Kidney glomerular epithelial cell (primary cell): Measurements from ENCODE around the gene SELENON.

Experiments
- DNase-seq: peaks from one replicate; lab custom pipeline; 2025; lab: John Stamatoyannopoulos, UW

SELENON gene

GRCh38 chr1:25794325-25794724, 5.7 kb upstream of the SELENON start:
- DNase-seq: no peak

- DNase-seq: no peak
Observed at GRCh38 chr1:25795211-25795610, 4.8 kb upstream of the SELENON start.

- no peak for DNase-seq
Observed at GRCh38 chr1:25795946-25796810, 3.8 kb upstream of the SELENON start.

GRCh38 chr1:25796811-25797458, 3.1 kb upstream of the SELENON start:
- peak; percentile 48 for DNase-seq

- DNase-seq: no peak
Observed at GRCh38 chr1:25797939-25798338, 2.1 kb upstream of the SELENON start.

GRCh38 chr1:25798666-25799351, 1.2 kb upstream of the SELENON start:
- DNase-seq: no peak

GRCh38 chr1:25799352-25799934, 550 bp upstream of the SELENON start:
- DNase-seq: no peak

- DNase-seq: no peak
Observed at GRCh38 chr1:25800703-25801377, 847 bp downstream of the SELENON start.

- DNase-seq: no peak
Observed at GRCh38 chr1:25802915-25803314, 2.9 kb downstream of the SELENON start.

GRCh38 chr1:25803368-25803767, 3.4 kb downstream of the SELENON start:
- DNase-seq: no peak

- DNase-seq: no peak
Observed at GRCh38 chr1:25804244-25804963, 4.4 kb downstream of the SELENON start.

- no peak for DNase-seq
Observed at GRCh38 chr1:25804964-25805862, 5.2 kb downstream of the SELENON start.

GRCh38 chr1:25805863-25806225, 5.9 kb downstream of the SELENON start:
- no peak for DNase-seq

GRCh38 chr1:25806418-25806817, 6.4 kb downstream of the SELENON start:
- DNase-seq: no peak

GRCh38 chr1:25807480-25808390, 7.7 kb downstream of the SELENON start:
- DNase-seq: no peak

- no peak for DNase-seq
Observed at GRCh38 chr1:25808481-25809244, 8.7 kb downstream of the SELENON start.

GRCh38 chr1:25809283-25809926, 9.4 kb downstream of the SELENON start:
- DNase-seq: no peak

GRCh38 chr1:25809929-25810328, 9.9 kb downstream of the SELENON start:
- DNase-seq: no peak
